Panc1 (cell line): ENCODE data around the gene GYG2.

Experiments used
- POLR2AphosphoS5 ChIP-seq: IDR thresholded peaks from 2 replicates; pipeline ENCODE4 v1.6.1; 2012; ENCODE audit warnings: mild to moderate bottlenecking, low read depth, low read length, moderate library complexity
- SIN3A ChIP-seq: IDR thresholded peaks from 2 replicates; pipeline ENCODE4 v1.6.1; 2012; ENCODE audit warnings: low read depth, mild to moderate bottlenecking, low read length, moderate library complexity, borderline replicate concordance; ENCODE audit not compliant: insufficient read depth
- TCF7L2 ChIP-seq: IDR thresholded peaks from 2 replicates; pipeline ENCODE4 v1.6.1; 2011; ENCODE audit warnings: mild to moderate bottlenecking, low read depth, low read length, inconsistent platforms
- TF ChIP-seq, protein P1 (sequence below): fragments of 450-650 bp; IDR thresholded peaks from 2 replicates; pipeline ENCODE4 v1.5.1; 2017; ENCODE audit warnings: mild to moderate bottlenecking
- TF ChIP-seq, protein P2 (sequence below), 2 experiments: IDR thresholded peaks; 2 replicates each; pipeline ENCODE4 v1.6.1; 2011 to 2012; ENCODE audit warnings: low read depth in 2 of 2, control low read depth in 1 of 2, low read length in 1 of 2, mild to moderate bottlenecking in 1 of 2, moderate library complexity in 1 of 2; ENCODE audit not compliant: insufficient read depth in 1 of 2

DNA sequence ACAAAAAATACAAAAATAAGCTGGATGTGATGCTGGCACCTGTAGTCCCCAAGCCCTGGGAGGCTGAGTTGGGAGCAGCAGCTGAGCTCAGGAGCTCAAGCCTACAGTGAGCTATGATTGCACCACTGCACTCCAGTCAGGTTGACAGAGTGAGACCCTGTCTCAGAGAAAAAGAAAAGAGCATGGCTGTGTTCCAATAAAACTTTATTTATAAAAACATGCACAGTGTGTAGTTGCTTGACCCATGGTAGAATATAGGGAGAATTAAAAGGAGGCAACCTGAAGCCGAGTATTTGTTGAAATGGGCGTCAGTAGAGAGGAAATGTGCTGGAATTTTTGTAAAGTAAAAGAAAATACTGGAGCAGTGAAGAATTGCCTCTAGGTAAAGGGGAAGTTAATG is 27.0 kb downstream of the GYG2 start:
- no peak for TF ChIP-seq POLR2AphosphoS5
- TF ChIP-seq, protein P1, sequence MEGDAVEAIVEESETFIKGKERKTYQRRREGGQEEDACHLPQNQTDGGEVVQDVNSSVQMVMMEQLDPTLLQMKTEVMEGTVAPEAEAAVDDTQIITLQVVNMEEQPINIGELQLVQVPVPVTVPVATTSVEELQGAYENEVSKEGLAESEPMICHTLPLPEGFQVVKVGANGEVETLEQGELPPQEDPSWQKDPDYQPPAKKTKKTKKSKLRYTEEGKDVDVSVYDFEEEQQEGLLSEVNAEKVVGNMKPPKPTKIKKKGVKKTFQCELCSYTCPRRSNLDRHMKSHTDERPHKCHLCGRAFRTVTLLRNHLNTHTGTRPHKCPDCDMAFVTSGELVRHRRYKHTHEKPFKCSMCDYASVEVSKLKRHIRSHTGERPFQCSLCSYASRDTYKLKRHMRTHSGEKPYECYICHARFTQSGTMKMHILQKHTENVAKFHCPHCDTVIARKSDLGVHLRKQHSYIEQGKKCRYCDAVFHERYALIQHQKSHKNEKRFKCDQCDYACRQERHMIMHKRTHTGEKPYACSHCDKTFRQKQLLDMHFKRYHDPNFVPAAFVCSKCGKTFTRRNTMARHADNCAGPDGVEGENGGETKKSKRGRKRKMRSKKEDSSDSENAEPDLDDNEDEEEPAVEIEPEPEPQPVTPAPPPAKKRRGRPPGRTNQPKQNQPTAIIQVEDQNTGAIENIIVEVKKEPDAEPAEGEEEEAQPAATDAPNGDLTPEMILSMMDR = no peak
- TF ChIP-seq, protein P2, sequence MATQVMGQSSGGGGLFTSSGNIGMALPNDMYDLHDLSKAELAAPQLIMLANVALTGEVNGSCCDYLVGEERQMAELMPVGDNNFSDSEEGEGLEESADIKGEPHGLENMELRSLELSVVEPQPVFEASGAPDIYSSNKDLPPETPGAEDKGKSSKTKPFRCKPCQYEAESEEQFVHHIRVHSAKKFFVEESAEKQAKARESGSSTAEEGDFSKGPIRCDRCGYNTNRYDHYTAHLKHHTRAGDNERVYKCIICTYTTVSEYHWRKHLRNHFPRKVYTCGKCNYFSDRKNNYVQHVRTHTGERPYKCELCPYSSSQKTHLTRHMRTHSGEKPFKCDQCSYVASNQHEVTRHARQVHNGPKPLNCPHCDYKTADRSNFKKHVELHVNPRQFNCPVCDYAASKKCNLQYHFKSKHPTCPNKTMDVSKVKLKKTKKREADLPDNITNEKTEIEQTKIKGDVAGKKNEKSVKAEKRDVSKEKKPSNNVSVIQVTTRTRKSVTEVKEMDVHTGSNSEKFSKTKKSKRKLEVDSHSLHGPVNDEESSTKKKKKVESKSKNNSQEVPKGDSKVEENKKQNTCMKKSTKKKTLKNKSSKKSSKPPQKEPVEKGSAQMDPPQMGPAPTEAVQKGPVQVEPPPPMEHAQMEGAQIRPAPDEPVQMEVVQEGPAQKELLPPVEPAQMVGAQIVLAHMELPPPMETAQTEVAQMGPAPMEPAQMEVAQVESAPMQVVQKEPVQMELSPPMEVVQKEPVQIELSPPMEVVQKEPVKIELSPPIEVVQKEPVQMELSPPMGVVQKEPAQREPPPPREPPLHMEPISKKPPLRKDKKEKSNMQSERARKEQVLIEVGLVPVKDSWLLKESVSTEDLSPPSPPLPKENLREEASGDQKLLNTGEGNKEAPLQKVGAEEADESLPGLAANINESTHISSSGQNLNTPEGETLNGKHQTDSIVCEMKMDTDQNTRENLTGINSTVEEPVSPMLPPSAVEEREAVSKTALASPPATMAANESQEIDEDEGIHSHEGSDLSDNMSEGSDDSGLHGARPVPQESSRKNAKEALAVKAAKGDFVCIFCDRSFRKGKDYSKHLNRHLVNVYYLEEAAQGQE (IDR thresholded peaks at IDR 0.05; ENCODE audit: insufficient read depth in 1 of 2, low read depth in 2 of 2, low read length in 1 of 2) = no peak
- TF ChIP-seq SIN3A = no peak
- no peak for TF ChIP-seq TCF7L2
